ENCODE measurements around the gene SRPRA.

The SRPRA gene

GRCh38 chr11:126308271-126308671 lies 39.6 kb upstream of the SRPRA start:
- Histone ChIP-seq H3K4me2 (no peak overlapping the region), H3K36me3 (peaks cover 55% of the 10 kb centered on the region), H3K9me3 (no peaks in the 10 kb centered on the region), H3K4me1 (peaks cover 37% of the 10 kb centered on the region), H3K27me3 (no peaks in the 10 kb centered on the region), H3K9ac (no peak overlapping the region), H3K4me3 (no peak overlapping the region), H3K27ac (no peak overlapping the region), H4K20me1 (0 out of 2 replicates have a peak, but pooled peaks cover 15% of the 10 kb centered on the region)
- TF ChIP-seq Cebpa-rat (IDR thresholded peaks at IDR 0.05), result no peak

GRCh38 chr11:126307706-126308105 lies 39.0 kb upstream of the SRPRA start:
- Histone ChIP-seq H3K27ac (no peak overlapping the region), H3K9ac (no peak overlapping the region), H3K9me3 (no peaks in the 10 kb centered on the region), H3K4me2 (no peak overlapping the region), H4K20me1 (0 out of 2 replicates have a peak, but pooled peaks cover 15% of the 10 kb centered on the region), H3K36me3 (peaks cover 49% of the 10 kb centered on the region), H3K27me3 (no peaks in the 10 kb centered on the region), H3K4me1 (peaks cover 42% of the 10 kb centered on the region), H3K4me3 (no peak overlapping the region)
- TF ChIP-seq Cebpa-rat (IDR thresholded peaks at IDR 0.05), result no peak

- Histone ChIP-seq H3K4me2 (no peak overlapping the region), H3K9me3 (no peaks in the 10 kb centered on the region), H3K27ac (no peak overlapping the region)
These were observed 37.0 kb upstream of the SRPRA start for GRCh38 chr11:126305699-126306098.

GRCh38 chr11:126304457-126305075 lies 35.9 kb upstream of the SRPRA start:
- H3K9ac ChIP-seq, result peak overlapping the region; percentile 89
- no peaks in the 10 kb centered on the region for H4K20me1 ChIP-seq
- peaks cover 29% of the 10 kb centered on the region for H3K36me3 ChIP-seq
- peaks cover 36% of the 10 kb centered on the region for H3K4me1 ChIP-seq
- H3K27me3 ChIP-seq, result no peaks in the 10 kb centered on the region
- H3K27ac ChIP-seq, result peak overlapping the region; percentile 91
- no peaks in the 10 kb centered on the region for H3K9me3 ChIP-seq
- peak overlapping the region; percentile 75 for H3K4me3 ChIP-seq
- no peak for TF ChIP-seq Cebpa-rat (IDR thresholded peaks at IDR 0.05)
- peak overlapping the region; percentile 89 for H3K4me2 ChIP-seq

More at GRCh38 chr11:126305699-126306098, 37.0 kb upstream of the SRPRA start:
- Histone ChIP-seq H3K36me3 (peaks cover 34% of the 10 kb centered on the region), H3K9ac (no peak overlapping the region), H3K27me3 (no peaks in the 10 kb centered on the region), H3K4me1 (peaks cover 38% of the 10 kb centered on the region), H3K4me3 (no peak overlapping the region), H4K20me1 (0 out of 2 replicates have a peak, but pooled peaks cover 7% of the 10 kb centered on the region)
- no peak for TF ChIP-seq Cebpa-rat (IDR thresholded peaks at IDR 0.05)

- Histone ChIP-seq H3K27ac (peak within 1 kb of the TSS; percentile 91), H3K4me2 (peak within 1 kb of the TSS; percentile 89), H3K27me3 (no peaks in the 10 kb centered on the region), H3K9me3 (no peaks in the 10 kb centered on the region), H3K9ac (peak within 1 kb of the TSS; percentile 89), H4K20me1 (no peaks in the 10 kb centered on the region), H3K36me3 (peaks cover 24% of the 10 kb centered on the region), H3K4me1 (peaks cover 36% of the 10 kb centered on the region), H3K4me3 (peak within 1 kb of the TSS; percentile 75)
- no peak for TF ChIP-seq Cebpa-rat (IDR thresholded peaks at IDR 0.05)
These were observed 35.1 kb upstream of the SRPRA start, which contains the start of gene DCPS for GRCh38 chr11:126303623-126304456. TSS of gene DCPS (plus strand) at chr11:126304060. CDS start at chr11:126304081, 21 bp downstream.

- Histone ChIP-seq H3K9ac (no peak overlapping the region), H4K20me1 (no peaks in the 10 kb centered on the region), H3K36me3 (peaks cover 44% of the 10 kb centered on the region), H3K4me1 (no peaks in the 10 kb centered on the region), H3K9me3 (no peaks in the 10 kb centered on the region), H3K27ac (no peak overlapping the region), H3K4me2 (no peak overlapping the region), H3K4me3 (no peak overlapping the region), H3K27me3 (no peaks in the 10 kb centered on the region)
- no peak for TF ChIP-seq Cebpa-rat (IDR thresholded peaks at IDR 0.05)
These were observed 28.3 kb upstream of the SRPRA start for GRCh38 chr11:126297004-126297403.

- H3K4me1 ChIP-seq, result no peaks in the 10 kb centered on the region
- H3K9me3 ChIP-seq, result no peaks in the 10 kb centered on the region
- no peaks in the 10 kb centered on the region for H4K20me1 ChIP-seq
- H3K27me3 ChIP-seq, result no peaks in the 10 kb centered on the region
- H3K36me3 ChIP-seq, result peaks cover 61% of the 10 kb centered on the region
- no peak overlapping the region for H3K27ac ChIP-seq
- H3K9ac ChIP-seq, result no peak overlapping the region
- no peak overlapping the region for H3K4me2 ChIP-seq
- no peak overlapping the region for H3K4me3 ChIP-seq
- TF ChIP-seq Cebpa-rat (IDR thresholded peaks at IDR 0.05), result no peak
These were observed 25.0 kb upstream of the SRPRA start for GRCh38 chr11:126293726-126294125.

- Histone ChIP-seq H3K9ac (no peak overlapping the region), H3K36me3 (peaks cover 58% of the 10 kb centered on the region), H3K27ac (no peak overlapping the region), H3K4me2 (no peak overlapping the region), H4K20me1 (no peaks in the 10 kb centered on the region), H3K4me3 (no peak overlapping the region), H3K27me3 (no peaks in the 10 kb centered on the region), H3K4me1 (no peaks in the 10 kb centered on the region), H3K9me3 (no peaks in the 10 kb centered on the region)
- no peak for TF ChIP-seq Cebpa-rat (IDR thresholded peaks at IDR 0.05)
These were observed 22.2 kb upstream of the SRPRA start for GRCh38 chr11:126290887-126291286.

GRCh38 chr11:126288237-126288636 lies 19.5 kb upstream of the SRPRA start:
- no peak overlapping the region for H3K4me3 ChIP-seq
- H3K27ac ChIP-seq, result no peak overlapping the region
- H3K27me3 ChIP-seq, result no peaks in the 10 kb centered on the region
- no peaks in the 10 kb centered on the region for H4K20me1 ChIP-seq
- H3K4me1 ChIP-seq, result peaks cover 17% of the 10 kb centered on the region
- TF ChIP-seq Cebpa-rat (IDR thresholded peaks at IDR 0.05), result no peak
- peaks cover 37% of the 10 kb centered on the region for H3K36me3 ChIP-seq
- H3K4me2 ChIP-seq, result no peak overlapping the region
- H3K9ac ChIP-seq, result no peak overlapping the region
- H3K9me3 ChIP-seq, result no peaks in the 10 kb centered on the region

GRCh38 chr11:126284829-126285228 lies 16.1 kb upstream of the SRPRA start:
- H3K27me3 ChIP-seq, result no peaks in the 10 kb centered on the region
- peaks cover 6% of the 10 kb centered on the region; the same call in 1 of the 2 replicates for H3K36me3 ChIP-seq
- H4K20me1 ChIP-seq, result no peaks in the 10 kb centered on the region
- H3K27ac ChIP-seq, result no peak overlapping the region
- peaks cover 44% of the 10 kb centered on the region for H3K4me1 ChIP-seq
- H3K9me3 ChIP-seq, result no peaks in the 10 kb centered on the region
- peak overlapping the region; percentile 89 for H3K4me2 ChIP-seq
- H3K9ac ChIP-seq, result no peak overlapping the region
- TF ChIP-seq Cebpa-rat (IDR thresholded peaks at IDR 0.05), result no peak
- H3K4me3 ChIP-seq, result no peak overlapping the region

All from BLaER1 (cell line).